HepG2 (cell line): ENCODE results near the gene EMILIN1. TPM values are rescaled to one million over a fixed set of nuclear protein-coding genes. Genes with fewer than 3 reads are reported as not detected.
A peak's percentile ranks its signal among the peaks of the same experiment; 100 is the strongest.

ENCODE experiments used
- CHD4 ChIP-seq: fragments of 200-600 bp; sonication (generic); IDR thresholded peaks from 2 replicates; pipeline ENCODE4 v1.7.0; 2017; ENCODE audit warnings: mild to moderate bottlenecking, low read length, borderline replicate concordance
- GZF1 ChIP-seq: sonication (generic); formaldehyde crosslinking; IDR thresholded peaks from 2 replicates; pipeline ENCODE4 v1.5.1; 2020; ENCODE audit warnings: mild to moderate bottlenecking, missing genetic modification reagents
- HIVEP1 ChIP-seq: sonication (generic); formaldehyde crosslinking; IDR thresholded peaks from 2 replicates; pipeline ENCODE4 v1.4.0; 2020; ENCODE audit warnings: mild to moderate bottlenecking, missing genetic modification reagents
- NR3C1 ChIP-seq: sonication (generic); formaldehyde crosslinking; IDR thresholded peaks from 2 replicates; pipeline ENCODE4 v1.4.0; 2020; ENCODE audit warnings: missing genetic modification reagents
- SOX13 ChIP-seq, 3 experiments: fragments of 450-650 bp in 1 of 3; sonication (generic) in 1 of 3; formaldehyde crosslinking in 1 of 3; IDR thresholded peaks in 2 of 3; conservative IDR thresholded peaks in 1 of 3; 2 replicates each; pipeline versions ENCODE4 v1.5.0 to v1.6.1; 2016 to 2020; ENCODE audit warnings: antibody characterized with exemption in 1 of 3, mild to moderate bottlenecking in 1 of 3, missing compliant biosample characterization in 1 of 3, missing genetic modification reagents in 1 of 3, moderate library complexity in 1 of 3
- SP5 ChIP-seq: IDR thresholded peaks from 2 replicates; pipeline ENCODE4 v1.6.1; 2016; ENCODE audit warnings: low read depth, borderline replicate concordance
- ZNF326 ChIP-seq: sonication (generic); formaldehyde crosslinking; IDR thresholded peaks from 2 replicates; pipeline ENCODE4 v1.4.0; 2020; ENCODE audit warnings: missing genetic modification reagents, borderline replicate concordance
- polyA plus RNA-seq, 8 experiments: library from polyadenylated mRNA; depleted of rRNA in 3 of 8; stranded (reverse) in 7 of 8; unstranded in 1 of 8; fragments of >200 nt; fragmentation: Illumina TruSeq in 4 of 8; extraction: Trizol in 4 of 8; gene quantifications; 2 replicates each; pipeline versions ENCODE4 v1.2.1 to v1.2.3, GENCODE V29; 2011 to 2016; ENCODE audit warnings: low read depth in 4 of 8, missing spikeins in 1 of 8, mixed read lengths in 1 of 8; ENCODE audit not compliant: insufficient read depth in 1 of 8
- total RNA-seq, 5 experiments: library from RNA; depleted of rRNA; stranded (reverse); fragments of >200 nt; fragmentation: Illumina TruSeq; extraction: Trizol; gene quantifications; 2 replicates each; pipeline ENCODE4 v1.2.3, GENCODE V29; 2016; ENCODE audit warnings: low read depth in 1 of 5
- TF ChIP-seq, protein P1 (sequence below): sonication (generic); formaldehyde crosslinking; IDR thresholded peaks from 2 replicates; pipeline ENCODE4 v1.5.0; 2020; ENCODE audit warnings: missing genetic modification reagents, mild to moderate bottlenecking, borderline replicate concordance
- TF ChIP-seq, protein P2 (sequence below): sonication (generic); formaldehyde crosslinking; IDR thresholded peaks from 2 replicates; pipeline ENCODE4 v1.4.0; 2020; ENCODE audit warnings: missing genetic modification reagents
- TF ChIP-seq, protein P3 (sequence below): sonication (generic); formaldehyde crosslinking; IDR thresholded peaks from 2 replicates; pipeline ENCODE4 v1.8.1; 2023; ENCODE audit warnings: mild to moderate bottlenecking, missing genetic modification reagents, borderline replicate concordance
- TF ChIP-seq, protein P4 (sequence below): sonication (generic); formaldehyde crosslinking; IDR thresholded peaks from 2 replicates; pipeline ENCODE4 v1.4.0; 2020; ENCODE audit warnings: missing genetic modification reagents, mild to moderate bottlenecking, borderline replicate concordance
- TF ChIP-seq, protein P5 (sequence below): sonication (generic); formaldehyde crosslinking; IDR thresholded peaks from 2 replicates; pipeline ENCODE4 v1.9.0; 2021; ENCODE audit warnings: missing genetic modification reagents, borderline replicate concordance

EMILIN1 gene
- total and polyA plus RNA-seq, 2 of the 13 experiments (the other 11 are each of a cell fraction or from before 2014, with no cell fraction given): 8.1 to 9.7 TPM

DNA sequence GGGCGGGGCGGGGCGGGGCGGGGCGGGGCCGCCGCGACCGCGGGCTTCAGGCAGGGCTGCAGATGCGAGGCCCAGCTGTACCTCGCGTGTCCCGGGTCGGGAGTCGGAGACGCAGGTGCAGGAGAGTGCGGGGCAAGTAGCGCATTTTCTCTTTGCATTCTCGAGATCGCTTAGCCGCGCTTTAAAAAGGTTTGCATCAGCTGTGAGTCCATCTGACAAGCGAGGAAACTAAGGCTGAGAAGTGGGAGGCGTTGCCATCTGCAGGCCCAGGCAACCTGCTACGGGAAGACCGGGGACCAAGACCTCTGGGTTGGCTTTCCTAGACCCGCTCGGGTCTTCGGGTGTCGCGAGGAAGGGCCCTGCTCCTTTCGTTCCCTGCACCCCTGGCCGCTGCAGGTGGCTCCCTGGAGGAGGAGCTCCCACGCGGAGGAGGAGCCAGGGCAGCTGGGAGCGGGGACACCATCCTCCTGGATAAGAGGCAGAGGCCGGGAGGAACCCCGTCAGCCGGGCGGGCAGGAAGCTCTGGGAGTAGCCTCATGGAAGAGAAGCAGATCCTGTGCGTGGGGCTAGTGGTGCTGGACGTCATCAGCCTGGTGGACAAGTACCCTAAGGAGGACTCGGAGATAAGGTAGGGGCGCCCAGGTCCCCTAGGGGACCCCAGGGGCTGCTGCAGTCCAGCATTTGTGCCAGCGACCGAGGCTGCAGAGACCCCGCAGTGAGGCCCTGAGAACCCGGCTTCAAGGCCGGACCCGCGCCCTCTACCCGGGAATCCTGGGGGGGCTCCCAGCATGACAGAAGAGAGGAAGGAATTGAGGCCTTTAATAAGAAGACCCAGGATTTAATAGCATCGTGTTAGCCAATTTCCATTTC is 8.5 kb downstream of the EMILIN1 start, which contains the start of gene KHK (continued):
- TF ChIP-seq, protein P1, sequence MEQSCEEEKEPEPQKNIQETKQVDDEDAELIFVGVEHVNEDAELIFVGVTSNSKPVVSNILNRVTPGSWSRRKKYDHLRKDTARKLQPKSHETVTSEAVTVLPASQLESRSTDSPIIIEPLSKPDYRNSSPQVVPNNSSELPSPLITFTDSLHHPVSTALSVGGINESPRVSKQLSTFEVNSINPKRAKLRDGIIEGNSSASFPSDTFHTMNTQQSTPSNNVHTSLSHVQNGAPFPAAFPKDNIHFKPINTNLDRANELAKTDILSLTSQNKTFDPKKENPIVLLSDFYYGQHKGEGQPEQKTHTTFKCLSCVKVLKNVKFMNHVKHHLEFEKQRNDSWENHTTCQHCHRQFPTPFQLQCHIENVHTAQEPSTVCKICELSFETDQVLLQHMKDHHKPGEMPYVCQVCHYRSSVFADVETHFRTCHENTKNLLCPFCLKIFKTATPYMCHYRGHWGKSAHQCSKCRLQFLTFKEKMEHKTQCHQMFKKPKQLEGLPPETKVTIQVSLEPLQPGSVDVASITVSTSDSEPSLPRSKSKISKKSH (CRISPR knock-in tag): peak; percentile 77; the same call in 1 of the 2 replicates
- TF ChIP-seq, protein P2, sequence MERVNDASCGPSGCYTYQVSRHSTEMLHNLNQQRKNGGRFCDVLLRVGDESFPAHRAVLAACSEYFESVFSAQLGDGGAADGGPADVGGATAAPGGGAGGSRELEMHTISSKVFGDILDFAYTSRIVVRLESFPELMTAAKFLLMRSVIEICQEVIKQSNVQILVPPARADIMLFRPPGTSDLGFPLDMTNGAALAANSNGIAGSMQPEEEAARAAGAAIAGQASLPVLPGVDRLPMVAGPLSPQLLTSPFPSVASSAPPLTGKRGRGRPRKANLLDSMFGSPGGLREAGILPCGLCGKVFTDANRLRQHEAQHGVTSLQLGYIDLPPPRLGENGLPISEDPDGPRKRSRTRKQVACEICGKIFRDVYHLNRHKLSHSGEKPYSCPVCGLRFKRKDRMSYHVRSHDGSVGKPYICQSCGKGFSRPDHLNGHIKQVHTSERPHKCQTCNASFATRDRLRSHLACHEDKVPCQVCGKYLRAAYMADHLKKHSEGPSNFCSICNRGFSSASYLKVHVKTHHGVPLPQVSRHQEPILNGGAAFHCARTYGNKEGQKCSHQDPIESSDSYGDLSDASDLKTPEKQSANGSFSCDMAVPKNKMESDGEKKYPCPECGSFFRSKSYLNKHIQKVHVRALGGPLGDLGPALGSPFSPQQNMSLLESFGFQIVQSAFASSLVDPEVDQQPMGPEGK (CRISPR knock-in tag): 0 out of 2 replicates have a peak, but pooled peaks have one; percentile 17
- TF ChIP-seq SOX13 (IDR thresholded peaks at IDR 0.05): no peak
- no peak for TF ChIP-seq SOX13 (CRISPR knock-in tag; conservative IDR thresholded peaks at IDR 0.05 in 1 of 2, IDR thresholded peaks at IDR 0.05 in 1 of 2)
- TF ChIP-seq CHD4: no peak
- no peak for TF ChIP-seq ZNF326 (CRISPR knock-in tag)
- TF ChIP-seq, protein P3, sequence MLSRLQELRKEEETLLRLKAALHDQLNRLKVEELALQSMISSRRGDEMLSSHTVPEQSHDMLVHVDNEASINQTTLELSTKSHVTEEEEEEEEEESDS: no peak
- no peak for TF ChIP-seq GZF1 (CRISPR knock-in tag)
- TF ChIP-seq HIVEP1 (CRISPR knock-in tag): peak; percentile 95
- no peak; the same call in 1 of the 2 replicates for TF ChIP-seq SP5 (CRISPR knock-in tag)
- TF ChIP-seq, protein P4, sequence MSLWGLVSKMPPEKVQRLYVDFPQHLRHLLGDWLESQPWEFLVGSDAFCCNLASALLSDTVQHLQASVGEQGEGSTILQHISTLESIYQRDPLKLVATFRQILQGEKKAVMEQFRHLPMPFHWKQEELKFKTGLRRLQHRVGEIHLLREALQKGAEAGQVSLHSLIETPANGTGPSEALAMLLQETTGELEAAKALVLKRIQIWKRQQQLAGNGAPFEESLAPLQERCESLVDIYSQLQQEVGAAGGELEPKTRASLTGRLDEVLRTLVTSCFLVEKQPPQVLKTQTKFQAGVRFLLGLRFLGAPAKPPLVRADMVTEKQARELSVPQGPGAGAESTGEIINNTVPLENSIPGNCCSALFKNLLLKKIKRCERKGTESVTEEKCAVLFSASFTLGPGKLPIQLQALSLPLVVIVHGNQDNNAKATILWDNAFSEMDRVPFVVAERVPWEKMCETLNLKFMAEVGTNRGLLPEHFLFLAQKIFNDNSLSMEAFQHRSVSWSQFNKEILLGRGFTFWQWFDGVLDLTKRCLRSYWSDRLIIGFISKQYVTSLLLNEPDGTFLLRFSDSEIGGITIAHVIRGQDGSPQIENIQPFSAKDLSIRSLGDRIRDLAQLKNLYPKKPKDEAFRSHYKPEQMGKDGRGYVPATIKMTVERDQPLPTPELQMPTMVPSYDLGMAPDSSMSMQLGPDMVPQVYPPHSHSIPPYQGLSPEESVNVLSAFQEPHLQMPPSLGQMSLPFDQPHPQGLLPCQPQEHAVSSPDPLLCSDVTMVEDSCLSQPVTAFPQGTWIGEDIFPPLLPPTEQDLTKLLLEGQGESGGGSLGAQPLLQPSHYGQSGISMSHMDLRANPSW (CRISPR knock-in tag): no peak
- no peak for TF ChIP-seq NR3C1 (CRISPR knock-in tag)
- TF ChIP-seq, protein P5, sequence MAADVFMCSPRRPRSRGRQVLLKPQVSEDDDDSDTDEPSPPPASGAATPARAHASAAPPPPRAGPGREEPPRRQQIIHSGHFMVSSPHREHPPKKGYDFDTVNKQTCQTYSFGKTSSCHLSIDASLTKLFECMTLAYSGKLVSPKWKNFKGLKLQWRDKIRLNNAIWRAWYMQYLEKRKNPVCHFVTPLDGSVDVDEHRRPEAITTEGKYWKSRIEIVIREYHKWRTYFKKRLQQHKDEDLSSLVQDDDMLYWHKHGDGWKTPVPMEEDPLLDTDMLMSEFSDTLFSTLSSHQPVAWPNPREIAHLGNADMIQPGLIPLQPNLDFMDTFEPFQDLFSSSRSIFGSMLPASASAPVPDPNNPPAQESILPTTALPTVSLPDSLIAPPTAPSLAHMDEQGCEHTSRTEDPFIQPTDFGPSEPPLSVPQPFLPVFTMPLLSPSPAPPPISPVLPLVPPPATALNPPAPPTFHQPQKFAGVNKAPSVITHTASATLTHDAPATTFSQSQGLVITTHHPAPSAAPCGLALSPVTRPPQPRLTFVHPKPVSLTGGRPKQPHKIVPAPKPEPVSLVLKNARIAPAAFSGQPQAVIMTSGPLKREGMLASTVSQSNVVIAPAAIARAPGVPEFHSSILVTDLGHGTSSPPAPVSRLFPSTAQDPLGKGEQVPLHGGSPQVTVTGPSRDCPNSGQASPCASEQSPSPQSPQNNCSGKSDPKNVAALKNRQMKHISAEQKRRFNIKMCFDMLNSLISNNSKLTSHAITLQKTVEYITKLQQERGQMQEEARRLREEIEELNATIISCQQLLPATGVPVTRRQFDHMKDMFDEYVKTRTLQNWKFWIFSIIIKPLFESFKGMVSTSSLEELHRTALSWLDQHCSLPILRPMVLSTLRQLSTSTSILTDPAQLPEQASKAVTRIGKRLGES: no peak
